SK-N-SH treated with all-trans-retinoic acid at 6 μM for 48 hours (cell line): ENCODE measurements around the gene PLEKHH1.

Experiments
- ATAC-seq: fragments of 200-7000 bp; cut with Tn5 transposase; 3 replicates; pipeline ENCODE4 v1.9.1; 2020; ENCODE audit warnings: mild to moderate bottlenecking, moderate library complexity
- ARNTL ChIP-seq: fragments of 450-650 bp; formaldehyde crosslinking; IDR thresholded peaks from 2 replicates; pipeline ENCODE4 v1.5.0; 2020; ENCODE audit warnings: low read depth, mild to moderate bottlenecking, moderate library complexity, borderline replicate concordance
- BACH2 ChIP-seq: fragments of 250-450 bp; sonication (Bioruptor Pico); IDR thresholded peaks from 2 replicates; pipeline ENCODE4 v1.9.0; 2021; ENCODE audit warnings: mild to moderate bottlenecking, borderline replicate concordance
- CSDC2 ChIP-seq: fragments of 250-450 bp; sonication (Bioruptor Pico); IDR thresholded peaks from 2 replicates; pipeline ENCODE4 v1.5.0; 2020; ENCODE audit warnings: mild to moderate bottlenecking, moderate library complexity
- ESRRG ChIP-seq: fragments of 250-450 bp; sonication (Bioruptor Pico); IDR thresholded peaks from 2 replicates; pipeline ENCODE4 v1.6.1; 2021; ENCODE audit warnings: mild to moderate bottlenecking
- GLIS3 ChIP-seq: fragments of 250-450 bp; sonication (Bioruptor Pico); IDR thresholded peaks from 2 replicates; pipeline ENCODE4 v1.5.0; 2020; ENCODE audit warnings: mild to moderate bottlenecking, moderate library complexity
- OSR1 ChIP-seq: fragments of 250-450 bp; sonication (Bioruptor Pico); IDR thresholded peaks from 2 replicates; pipeline ENCODE4 v1.8.0; 2022; ENCODE audit warnings: moderate library complexity, mild to moderate bottlenecking, inconsistent platforms
- PPARA ChIP-seq: fragments of 250-450 bp; sonication (Bioruptor Pico); IDR thresholded peaks from 2 replicates; pipeline ENCODE4 v1.5.0; 2020; ENCODE audit warnings: mild to moderate bottlenecking, borderline replicate concordance
- RARB ChIP-seq: fragments of 250-450 bp; sonication (Bioruptor Pico); IDR thresholded peaks from 2 replicates; pipeline ENCODE4 v1.8.0; 2021; ENCODE audit warnings: mild to moderate bottlenecking, moderate library complexity
- SNAI2 ChIP-seq: fragments of 250-450 bp; sonication (Bioruptor Pico); IDR thresholded peaks from 2 replicates; pipeline ENCODE4 v1.5.0; 2020; ENCODE audit warnings: mild to moderate bottlenecking, moderate library complexity
- TCF4 ChIP-seq: fragments of 250-450 bp; sonication (Bioruptor Pico); IDR thresholded peaks from 2 replicates; pipeline ENCODE4 v1.8.0; 2021; ENCODE audit warnings: mild to moderate bottlenecking, moderate library complexity, borderline replicate concordance
- TOX ChIP-seq: fragments of 250-450 bp; sonication (Bioruptor Pico); IDR thresholded peaks from 2 replicates; pipeline ENCODE4 v1.8.0; 2021; ENCODE audit warnings: mild to moderate bottlenecking, moderate library complexity, borderline replicate concordance
- ZC3H10 ChIP-seq: fragments of 250-450 bp; sonication (Bioruptor Pico); IDR thresholded peaks from 2 replicates; pipeline ENCODE4 v1.5.1; 2021; ENCODE audit warnings: mild to moderate bottlenecking, moderate library complexity
- ZFP3 ChIP-seq: fragments of 250-450 bp; sonication (Bioruptor Pico); IDR thresholded peaks from 2 replicates; pipeline ENCODE4 v1.5.0; 2020; ENCODE audit warnings: mild to moderate bottlenecking, moderate library complexity
- ZFP30 ChIP-seq: fragments of 450-650 bp; formaldehyde crosslinking; IDR thresholded peaks from 2 replicates; pipeline ENCODE4 v1.5.0; 2022; ENCODE audit warnings: mild to moderate bottlenecking, moderate library complexity
- ZNF565 ChIP-seq: fragments of 450-650 bp; formaldehyde crosslinking; conservative IDR thresholded peaks from 2 replicates; pipeline ENCODE4 v1.5.0; 2020; ENCODE audit warnings: low read depth, mild to moderate bottlenecking, moderate library complexity
- ZNF8 ChIP-seq: fragments of 450-650 bp; formaldehyde crosslinking; IDR thresholded peaks from 2 replicates; pipeline ENCODE4 v1.5.0; 2020; ENCODE audit warnings: mild to moderate bottlenecking, moderate library complexity
- TF ChIP-seq, protein P1 (sequence below): fragments of 250-450 bp; sonication (Bioruptor Pico); IDR thresholded peaks from 2 replicates; pipeline ENCODE4 v1.8.0; 2021; ENCODE audit warnings: low read depth, mild to moderate bottlenecking, moderate library complexity, borderline replicate concordance
- TF ChIP-seq, protein P2 (sequence below): fragments of 250-450 bp; sonication (Bioruptor Pico); IDR thresholded peaks from 2 replicates; pipeline ENCODE4 v1.5.0; 2020; ENCODE audit warnings: mild to moderate bottlenecking, moderate library complexity
- TF ChIP-seq, protein P3 (sequence below): fragments of 250-450 bp; sonication (Bioruptor Pico); IDR thresholded peaks from 2 replicates; pipeline ENCODE4 v1.8.0; 2020; ENCODE audit warnings: mild to moderate bottlenecking, moderate library complexity, borderline replicate concordance

Gene PLEKHH1

DNA sequence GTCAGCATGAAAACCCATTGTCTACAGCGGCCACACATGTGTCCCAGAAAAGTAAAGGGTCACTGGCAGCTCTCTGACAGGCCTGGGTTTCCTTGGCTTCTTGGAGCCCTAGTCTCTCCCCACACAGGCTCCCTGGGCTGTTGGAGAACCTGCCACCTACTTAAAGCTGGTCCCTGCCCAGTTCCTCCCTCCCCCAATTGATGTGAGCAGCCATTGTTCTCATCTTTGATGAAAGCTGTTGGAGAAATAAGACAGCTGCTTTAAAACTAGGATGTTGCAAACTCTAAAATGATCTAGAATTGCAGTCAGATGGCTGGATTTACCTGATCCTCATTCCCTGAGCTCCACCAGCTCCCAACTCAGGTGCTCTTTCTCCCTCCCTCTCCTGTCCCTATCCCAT lies 4.8 kb upstream of the PLEKHH1 start (continued):
- TF ChIP-seq, protein P1, sequence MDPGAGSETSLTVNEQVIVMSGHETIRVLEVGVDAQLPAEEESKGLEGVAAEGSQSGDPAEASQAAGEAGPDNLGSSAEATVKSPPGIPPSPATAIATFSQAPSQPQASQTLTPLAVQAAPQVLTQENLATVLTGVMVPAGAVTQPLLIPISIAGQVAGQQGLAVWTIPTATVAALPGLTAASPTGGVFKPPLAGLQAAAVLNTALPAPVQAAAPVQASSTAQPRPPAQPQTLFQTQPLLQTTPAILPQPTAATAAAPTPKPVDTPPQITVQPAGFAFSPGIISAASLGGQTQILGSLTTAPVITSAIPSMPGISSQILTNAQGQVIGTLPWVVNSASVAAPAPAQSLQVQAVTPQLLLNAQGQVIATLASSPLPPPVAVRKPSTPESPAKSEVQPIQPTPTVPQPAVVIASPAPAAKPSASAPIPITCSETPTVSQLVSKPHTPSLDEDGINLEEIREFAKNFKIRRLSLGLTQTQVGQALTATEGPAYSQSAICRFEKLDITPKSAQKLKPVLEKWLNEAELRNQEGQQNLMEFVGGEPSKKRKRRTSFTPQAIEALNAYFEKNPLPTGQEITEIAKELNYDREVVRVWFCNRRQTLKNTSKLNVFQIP: no peak
- no peak for TF ChIP-seq OSR1
- TF ChIP-seq ESRRG (CRISPR knock-in tag): no peak
- TF ChIP-seq, protein P2, sequence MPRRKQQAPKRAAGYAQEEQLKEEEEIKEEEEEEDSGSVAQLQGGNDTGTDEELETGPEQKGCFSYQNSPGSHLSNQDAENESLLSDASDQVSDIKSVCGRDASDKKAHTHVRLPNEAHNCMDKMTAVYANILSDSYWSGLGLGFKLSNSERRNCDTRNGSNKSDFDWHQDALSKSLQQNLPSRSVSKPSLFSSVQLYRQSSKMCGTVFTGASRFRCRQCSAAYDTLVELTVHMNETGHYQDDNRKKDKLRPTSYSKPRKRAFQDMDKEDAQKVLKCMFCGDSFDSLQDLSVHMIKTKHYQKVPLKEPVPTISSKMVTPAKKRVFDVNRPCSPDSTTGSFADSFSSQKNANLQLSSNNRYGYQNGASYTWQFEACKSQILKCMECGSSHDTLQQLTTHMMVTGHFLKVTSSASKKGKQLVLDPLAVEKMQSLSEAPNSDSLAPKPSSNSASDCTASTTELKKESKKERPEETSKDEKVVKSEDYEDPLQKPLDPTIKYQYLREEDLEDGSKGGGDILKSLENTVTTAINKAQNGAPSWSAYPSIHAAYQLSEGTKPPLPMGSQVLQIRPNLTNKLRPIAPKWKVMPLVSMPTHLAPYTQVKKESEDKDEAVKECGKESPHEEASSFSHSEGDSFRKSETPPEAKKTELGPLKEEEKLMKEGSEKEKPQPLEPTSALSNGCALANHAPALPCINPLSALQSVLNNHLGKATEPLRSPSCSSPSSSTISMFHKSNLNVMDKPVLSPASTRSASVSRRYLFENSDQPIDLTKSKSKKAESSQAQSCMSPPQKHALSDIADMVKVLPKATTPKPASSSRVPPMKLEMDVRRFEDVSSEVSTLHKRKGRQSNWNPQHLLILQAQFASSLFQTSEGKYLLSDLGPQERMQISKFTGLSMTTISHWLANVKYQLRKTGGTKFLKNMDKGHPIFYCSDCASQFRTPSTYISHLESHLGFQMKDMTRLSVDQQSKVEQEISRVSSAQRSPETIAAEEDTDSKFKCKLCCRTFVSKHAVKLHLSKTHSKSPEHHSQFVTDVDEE (CRISPR knock-in tag): no peak
- TF ChIP-seq SNAI2 (CRISPR knock-in tag): no peak

DNA sequence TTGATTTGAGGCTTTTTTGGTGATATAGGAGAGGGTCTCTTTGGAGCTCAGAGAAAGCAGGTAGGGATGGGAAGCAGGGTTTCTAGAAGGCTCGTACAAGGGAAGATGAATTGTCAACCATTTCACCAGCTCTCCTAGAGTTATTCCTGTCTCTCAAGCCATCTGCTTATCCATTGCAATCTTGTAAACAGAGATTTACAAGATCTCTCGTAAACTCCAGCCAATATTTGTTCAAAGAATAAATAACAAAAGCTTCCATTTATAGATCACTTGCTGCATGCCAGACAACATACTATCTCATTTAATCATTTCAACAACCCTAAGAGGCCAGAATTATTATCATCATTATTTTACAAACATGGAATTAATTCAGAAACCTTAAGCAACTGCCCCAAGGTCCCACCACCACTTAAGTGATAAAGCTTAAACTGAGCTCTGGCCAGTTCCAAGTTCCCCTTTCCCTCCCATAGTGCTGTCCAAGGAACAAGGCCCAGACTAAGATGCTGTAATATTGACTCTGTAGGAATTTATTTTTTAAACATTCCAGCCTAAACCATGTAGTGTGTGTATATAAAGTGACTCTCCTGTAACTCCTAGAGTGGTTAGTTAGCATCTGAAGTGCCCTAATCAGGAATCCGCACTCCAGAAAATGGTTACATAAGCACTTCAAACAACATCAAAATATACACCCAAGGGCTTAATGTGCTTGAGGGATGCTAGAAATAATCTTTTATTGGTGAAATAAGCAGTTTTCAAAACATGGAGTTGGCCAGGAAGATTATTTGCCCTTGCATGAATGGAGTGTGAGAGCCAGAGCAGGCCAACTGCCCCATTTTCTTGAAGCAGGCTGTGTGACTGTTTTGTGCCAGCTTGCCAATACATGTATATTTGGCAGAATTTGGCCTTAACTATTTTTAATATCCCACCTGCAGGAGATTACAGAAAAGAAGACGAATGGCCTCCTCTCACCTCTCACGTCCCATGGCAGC lies 2.8 kb upstream of the PLEKHH1 start:
- TF ChIP-seq GLIS3 (CRISPR knock-in tag): no peak

DNA sequence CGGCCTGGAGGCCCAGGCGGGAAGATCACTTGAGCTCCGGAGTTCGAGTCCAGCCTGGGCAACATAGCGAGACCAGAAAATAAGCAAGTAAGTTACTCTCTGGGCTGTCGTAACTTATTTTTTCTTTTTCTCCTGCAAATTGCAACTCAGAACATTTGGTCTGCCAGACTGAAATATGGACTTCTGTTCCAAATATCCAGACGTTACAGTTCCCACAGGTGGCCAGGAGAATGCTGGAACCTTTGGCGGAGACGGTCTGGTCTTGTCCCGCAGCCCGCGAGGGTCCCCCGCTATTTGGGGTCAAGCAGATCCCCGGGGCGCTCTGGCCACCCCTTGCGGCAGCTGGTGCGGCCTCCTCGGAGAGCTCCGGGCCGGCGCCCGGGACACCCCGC lies 488 bp upstream of the PLEKHH1 start:
- ATAC-seq: no peak
- TF ChIP-seq TOX (CRISPR knock-in tag) (no peak), ARNTL (no peak), ZNF565 (CRISPR knock-in tag) (no peak), ZC3H10 (no peak), RARB (no peak), CSDC2 (CRISPR knock-in tag) (no peak), ZFP30 (CRISPR knock-in tag) (no peak), GLIS3 (CRISPR knock-in tag) (no peak), BACH2 (CRISPR knock-in tag) (no peak), PPARA (no peak), TCF4 (CRISPR knock-in tag) (no peak), ZNF8 (CRISPR knock-in tag) (no peak), ZFP3 (CRISPR knock-in tag) (no peak)
- TF ChIP-seq, protein P3, sequence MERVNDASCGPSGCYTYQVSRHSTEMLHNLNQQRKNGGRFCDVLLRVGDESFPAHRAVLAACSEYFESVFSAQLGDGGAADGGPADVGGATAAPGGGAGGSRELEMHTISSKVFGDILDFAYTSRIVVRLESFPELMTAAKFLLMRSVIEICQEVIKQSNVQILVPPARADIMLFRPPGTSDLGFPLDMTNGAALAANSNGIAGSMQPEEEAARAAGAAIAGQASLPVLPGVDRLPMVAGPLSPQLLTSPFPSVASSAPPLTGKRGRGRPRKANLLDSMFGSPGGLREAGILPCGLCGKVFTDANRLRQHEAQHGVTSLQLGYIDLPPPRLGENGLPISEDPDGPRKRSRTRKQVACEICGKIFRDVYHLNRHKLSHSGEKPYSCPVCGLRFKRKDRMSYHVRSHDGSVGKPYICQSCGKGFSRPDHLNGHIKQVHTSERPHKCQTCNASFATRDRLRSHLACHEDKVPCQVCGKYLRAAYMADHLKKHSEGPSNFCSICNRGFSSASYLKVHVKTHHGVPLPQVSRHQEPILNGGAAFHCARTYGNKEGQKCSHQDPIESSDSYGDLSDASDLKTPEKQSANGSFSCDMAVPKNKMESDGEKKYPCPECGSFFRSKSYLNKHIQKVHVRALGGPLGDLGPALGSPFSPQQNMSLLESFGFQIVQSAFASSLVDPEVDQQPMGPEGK (CRISPR knock-in tag): no peak
- TF ChIP-seq, protein P2 (CRISPR knock-in tag): no peak

More for the DNA sequence above, 2.8 kb upstream of the PLEKHH1 start:
- ATAC-seq: no peak

DNA sequence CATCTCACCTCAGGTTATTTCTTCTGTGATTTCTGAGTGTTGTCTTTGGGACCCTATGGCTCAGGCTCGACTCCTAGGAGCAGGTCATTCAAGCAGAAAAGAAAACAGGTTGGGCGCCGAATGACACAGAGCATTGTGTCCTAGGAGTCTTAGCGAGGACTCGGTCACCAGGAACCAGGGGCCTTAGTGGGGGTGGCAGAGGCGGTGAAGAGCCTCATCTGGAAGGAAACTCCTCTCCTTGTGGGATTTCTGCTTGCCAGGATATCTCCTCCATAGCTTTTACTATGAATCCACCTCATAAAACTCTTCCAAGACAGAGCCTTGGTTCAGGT lies 630 bp downstream of the PLEKHH1 start:
- TF ChIP-seq RARB: no peak
- no peak for ATAC-seq
